Kidney epithelial cell (primary cell): ENCODE measurements around the gene TPGS2. TPM values are rescaled to one million over a fixed set of nuclear protein-coding genes. Genes with fewer than 3 reads are reported as not detected.

ENCODE experiments used
- DNase-seq: peaks from one replicate; pipeline ENCODE4 v3.0.0-alpha.2; 2010; ENCODE audit warnings: low read depth
- H3K27me3 ChIP-seq: 2 replicates; pipeline ENCODE4 v1.6.0; 2011; ENCODE audit warnings: low read length; ENCODE audit not compliant: control insufficient read depth, insufficient read depth
- H3K36me3 ChIP-seq: 2 replicates; pipeline ENCODE4 v1.5.1; 2011; ENCODE audit warnings: low read length; ENCODE audit not compliant: control insufficient read depth, insufficient read depth
- H3K4me3 ChIP-seq: 2 replicates; pipeline ENCODE4 v1.5.1; 2011; ENCODE audit warnings: low read depth, mild to moderate bottlenecking, control low read depth, low read length
- CTCF ChIP-seq: IDR thresholded peaks from 2 replicates; pipeline ENCODE4 v1.5.1; 2011; ENCODE audit warnings: mild to moderate bottlenecking, moderate library complexity, low read length, control low read depth, inconsistent platforms; ENCODE audit not compliant: insufficient read depth, poor library complexity, severe bottlenecking
- total RNA-seq: library from RNA; depleted of rRNA; stranded (reverse); fragments of >200 nt; gene quantifications from 2 replicates; pipeline ENCODE4 v1.2.3, GENCODE V29; 2015

Gene TPGS2
- total RNA-seq, 1 donor from 2014 or later, result 195 TPM

GRCh38 chr18:36745219-36745975, 83.4 kb downstream of the TPGS2 start:
- Histone ChIP-seq H3K27me3 (no peaks in the 10 kb centered on the region), H3K4me3 (no peak overlapping the region), H3K36me3 (peaks cover 6% of the 10 kb centered on the region)
- DNase-seq, result no peak
- no peak for TF ChIP-seq CTCF

GRCh38 chr18:36744261-36744876, 84.4 kb downstream of the TPGS2 start:
- Histone ChIP-seq H3K4me3 (no peak overlapping the region), H3K36me3 (peaks cover 6% of the 10 kb centered on the region), H3K27me3 (no peaks in the 10 kb centered on the region)
- TF ChIP-seq CTCF, result no peak
- DNase-seq, result no peak

Other genes with a start within 250 kb of the TPGS2 start
- 5.8 and 6.0 TPM in 2 replicates for gene KIAA1328, start 125 bp upstream of the TPGS2 start, total RNA-seq